Measurements from ENCODE around the gene HES6. TPM values are rescaled to one million over a fixed set of nuclear protein-coding genes. Genes with fewer than 3 reads are reported as not detected.

HES6 gene
- total and polyA plus RNA-seq, 2 experiments from 2014 or later, result 38.8 to 76.3 TPM

GRCh38 chr2:238279324-238279682 is 39.5 kb upstream of the HES6 start:
- H3K4me1 ChIP-seq (ENCODE audit: insufficient read depth), result no peaks in the 10 kb centered on the region; the same call in 1 of the 2 replicates
- peaks cover 4% of the 10 kb centered on the region for H3K79me2 ChIP-seq (replicated peaks; ENCODE audit: insufficient read depth)
- peaks cover 2% of the 10 kb centered on the region; the same call in 1 of the 2 replicates for H4K20me1 ChIP-seq (replicated peaks; ENCODE audit: insufficient read depth)
- no peak overlapping the region for H3K27ac ChIP-seq (ENCODE audit: low read depth)
- DNase-seq (ENCODE audit: low spot score) (no peak), ATAC-seq (no peak)
- H2AFZ ChIP-seq, result no peak overlapping the region
- H3K27me3 ChIP-seq (ENCODE audit: insufficient read depth), result no peaks in the 10 kb centered on the region
- H3K9me2 ChIP-seq (ENCODE audit: insufficient read depth), result no peaks in the 10 kb centered on the region
- H3F3A ChIP-seq (replicated peaks; ENCODE audit: low read depth), result no peaks in the 10 kb centered on the region
- H3K4me2 ChIP-seq, result no peak overlapping the region
- no peak overlapping the region for H3K4me3 Mint-ChIP-seq
- H3K36me3 Mint-ChIP-seq (ENCODE audit: low read depth), result peaks cover 7% of the 10 kb centered on the region; the same call in 2 of the 3 replicates
- peaks cover 12% of the 10 kb centered on the region for H3K4me1 Mint-ChIP-seq
- H3K27ac Mint-ChIP-seq, result no peak overlapping the region
- H3K36me3 ChIP-seq (ENCODE audit: insufficient read depth), result no peaks in the 10 kb centered on the region
- H3K4me3 ChIP-seq, result no peak overlapping the region
- H3K9me3 Mint-ChIP-seq, result no peaks in the 10 kb centered on the region
- TF ChIP-seq CREB1 (CRISPR knock-in tag; IDR thresholded peaks at IDR 0.05; ENCODE audit: low read depth), result no peak
- TF ChIP-seq POLR2AphosphoS5 (IDR thresholded peaks at IDR 0.05; ENCODE audit: low read depth), result no peak
- TF ChIP-seq NANOG (IDR thresholded peaks at IDR 0.05; ENCODE audit: borderline replicate concordance), result no peak
- TF ChIP-seq JUNB (IDR thresholded peaks at IDR 0.05; ENCODE audit: unreplicated experiment), result no peak
- no peak for TF ChIP-seq ZNF462 (CRISPR knock-in tag; IDR thresholded peaks at IDR 0.05)
- TF ChIP-seq ZNF114 (CRISPR knock-in tag; IDR thresholded peaks at IDR 0.05), result no peak
- TF ChIP-seq ZNF331 (CRISPR knock-in tag; IDR thresholded peaks at IDR 0.05; ENCODE audit: low read depth), result no peak
- TF ChIP-seq STAT1 (IDR thresholded peaks at IDR 0.05; ENCODE audit: unreplicated experiment), result no peak
- no peak for TF ChIP-seq EZH2 (IDR thresholded peaks at IDR 0.05; ENCODE audit: low read depth, unreplicated experiment)
- no peak for TF ChIP-seq EZH2phosphoT487 (IDR thresholded peaks at IDR 0.05; ENCODE audit: unreplicated experiment)
- TF ChIP-seq REST (IDR thresholded peaks at IDR 0.05; ENCODE audit: unreplicated experiment), result no peak
- no peak for TF ChIP-seq CTCF (conservative IDR thresholded peaks at IDR 0.05; ENCODE audit: low read depth in 2 of 2)
- TF ChIP-seq, protein P1, sequence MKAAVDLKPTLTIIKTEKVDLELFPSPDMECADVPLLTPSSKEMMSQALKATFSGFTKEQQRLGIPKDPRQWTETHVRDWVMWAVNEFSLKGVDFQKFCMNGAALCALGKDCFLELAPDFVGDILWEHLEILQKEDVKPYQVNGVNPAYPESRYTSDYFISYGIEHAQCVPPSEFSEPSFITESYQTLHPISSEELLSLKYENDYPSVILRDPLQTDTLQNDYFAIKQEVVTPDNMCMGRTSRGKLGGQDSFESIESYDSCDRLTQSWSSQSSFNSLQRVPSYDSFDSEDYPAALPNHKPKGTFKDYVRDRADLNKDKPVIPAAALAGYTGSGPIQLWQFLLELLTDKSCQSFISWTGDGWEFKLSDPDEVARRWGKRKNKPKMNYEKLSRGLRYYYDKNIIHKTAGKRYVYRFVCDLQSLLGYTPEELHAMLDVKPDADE (IDR thresholded peaks at IDR 0.05), result no peak
- peaks cover 7% of the 10 kb centered on the region for H3K27me3 Mint-ChIP-seq (ENCODE audit: insufficient read depth, low read depth, poor library complexity)

Data from GM23338 (cell line).